Lung (tissue), 12 donors: ENCODE measurements around the gene ATP8A1. TPM values are rescaled to one million over a fixed set of nuclear protein-coding genes. Genes with fewer than 3 reads are reported as not detected.

Experiments used
- ATAC-seq: fragments of 200-7000 bp; cut with Tn5 transposase; one replicate; pipeline ENCODE4 v1.9.1; 2020; ENCODE audit warnings: moderate number of reproducible peaks; ENCODE audit not compliant: insufficient read depth, low FRiP score
- DNase-seq, 3 donors: peaks; one replicate each; pipeline ENCODE4 v3.0.0-alpha.2; 2013 to 2017
- H3K27ac ChIP-seq, 2 donors: one replicate each; pipeline ENCODE4 v1.5.1; 2013; ENCODE audit warnings: mild to moderate bottlenecking in 2 of 2, moderate library complexity in 2 of 2, control low read depth in 1 of 2, inconsistent platforms in 1 of 2, low read depth in 1 of 2, low read length in 1 of 2
- H3K27me3 ChIP-seq, 3 donors: one replicate each; pipeline ENCODE4 v1.5.1; 2013; ENCODE audit warnings: low read length in 2 of 3; ENCODE audit not compliant: control insufficient read depth in 3 of 3, insufficient read depth in 3 of 3
- H3K36me3 ChIP-seq, 4 donors: one replicate each; pipeline ENCODE4 v1.5.1; 2013; ENCODE audit warnings: low read length in 4 of 4, mild to moderate bottlenecking in 1 of 4, moderate library complexity in 1 of 4; ENCODE audit not compliant: control insufficient read depth in 4 of 4, insufficient read depth in 4 of 4
- H3K4me1 ChIP-seq, 5 donors: one replicate each; pipeline ENCODE4 v1.5.1; 2013; ENCODE audit warnings: low read length in 5 of 5, mild to moderate bottlenecking in 2 of 5, moderate library complexity in 1 of 5; ENCODE audit not compliant: control insufficient read depth in 5 of 5, insufficient read depth in 5 of 5
- H3K4me3 ChIP-seq: one replicate; pipeline ENCODE4 v1.5.1; 2013; ENCODE audit warnings: mild to moderate bottlenecking, control low read depth, moderate library complexity
- H3K9ac ChIP-seq, 2 donors: one replicate each; pipeline ENCODE4 v1.5.1; 2013; ENCODE audit warnings: low read length in 2 of 2, control low read depth in 1 of 2; ENCODE audit not compliant: insufficient read depth in 1 of 2
- H3K9me3 ChIP-seq, 4 donors: one replicate each; pipeline ENCODE4 v1.5.1; 2013; ENCODE audit warnings: low read length in 3 of 4, mild to moderate bottlenecking in 1 of 4, moderate library complexity in 1 of 4; ENCODE audit not compliant: control insufficient read depth in 4 of 4, insufficient read depth in 3 of 4
- CTCF ChIP-seq: IDR thresholded peaks from 2 replicates; pipeline ENCODE4 v1.5.1; 2012; ENCODE audit warnings: mild to moderate bottlenecking; ENCODE audit errors: control extremely low read depth, extremely low read depth
- WGBS, 2 donors: extraction: QIAGEN DNeasy Blood & Tissue Kit; methylation state at CpG; one replicate each; pipeline ENCODE4 v1.1.7; 2013; 5-methylcytosine and 5-hydroxymethylcytosine counted together
- polyA plus RNA-seq, 2 donors: library from polyadenylated mRNA; stranded (reverse); fragments of 200-250 nt; gene quantifications; one replicate each; pipeline ENCODE4 v1.2.1, GENCODE V29; 2013
- total RNA-seq, 2 donors: library from RNA; depleted of rRNA in 1 of 2; stranded (reverse); fragments of >200 nt in 1 of 2; gene quantifications; one replicate each; pipeline ENCODE4 v1.2.1, GENCODE V29; 2014 to 2021
- donor health status: control.
- donor health status: control.
- donor health status: Bipolar disorder and iron deficiency.
- donor health status: healthy.
- donor health status: DM: yes; HTN: yes; CAD: no.

Gene ATP8A1
- total and polyA plus RNA-seq, 4 donors: 13.8 to 297 (median 48.9) TPM

- no peaks in the 10 kb centered on the region for H3K27me3 ChIP-seq
- no peaks in the 10 kb centered on the region for H3K9me3 ChIP-seq
- no peak for TF ChIP-seq CTCF
- DNase-seq: no peak
- H3K27ac ChIP-seq: no peak overlapping the region
- no peak overlapping the region for H3K4me3 ChIP-seq
- no peak for ATAC-seq
- no peaks in the 10 kb centered on the region for H3K4me1 ChIP-seq
- no peaks in the 10 kb centered on the region for H3K36me3 ChIP-seq
- no peak overlapping the region for H3K9ac ChIP-seq
- WGBS, 2 donors: 93 to 97% methylated on average over 1 of the region's 1 CpG
Observed at GRCh38 chr4:42594888-42595287, 62.0 kb downstream of the ATP8A1 start.

- no peaks in the 10 kb centered on the region for H3K27me3 ChIP-seq
- DNase-seq: no peak
- H3K27ac ChIP-seq: no peak overlapping the region
- ATAC-seq: no peak
- TF ChIP-seq CTCF: no peak
- WGBS, 2 donors: 97 to 100% methylated on average over 2 of the region's 2 CpGs
- H3K4me3 ChIP-seq: no peak overlapping the region
- no peak overlapping the region for H3K9ac ChIP-seq
- H3K9me3 ChIP-seq: no peaks in the 10 kb centered on the region
- H3K36me3 ChIP-seq: peaks cover 0 to 7% (median under 1%) of the 10 kb centered on the region in 4 donors
- H3K4me1 ChIP-seq: no peaks in the 10 kb centered on the region
Observed at GRCh38 chr4:42588909-42589308, 68.0 kb downstream of the ATP8A1 start.

GRCh38 chr4:42586775-42587174, 70.1 kb downstream of the ATP8A1 start:
- Histone ChIP-seq H3K36me3 (peaks cover 0 to 7% (median 1%) of the 10 kb centered on the region in 4 donors), H3K9me3 (no peaks in the 10 kb centered on the region), H3K9ac (no peak overlapping the region), H3K4me1 (no peaks in the 10 kb centered on the region), H3K4me3 (no peak overlapping the region), H3K27me3 (no peaks in the 10 kb centered on the region), H3K27ac (no peak overlapping the region)
- ATAC-seq (no peak), DNase-seq (no peak)
- no peak for TF ChIP-seq CTCF
- WGBS, 2 donors: 78 to 98% methylated on average over 1 of the region's 1 CpG

GRCh38 chr4:42579903-42580302, 77.0 kb downstream of the ATP8A1 start:
- ATAC-seq (no peak), DNase-seq (no peak)
- WGBS, 2 donors: 87 to 96% methylated on average over 3 of the region's 3 CpGs
- TF ChIP-seq CTCF: no peak
- Histone ChIP-seq H3K9ac (no peak overlapping the region), H3K27ac (no peak overlapping the region), H3K9me3 (no peaks in the 10 kb centered on the region), H3K4me1 (no peaks in the 10 kb centered on the region), H3K27me3 (no peaks in the 10 kb centered on the region), H3K36me3 (peaks cover 0 to 5% (median 2%) of the 10 kb centered on the region in 4 donors), H3K4me3 (no peak overlapping the region)
